OCI-LY7 (cell line): ENCODE data around the gene CCNL1. TPM values are rescaled to one million over a fixed set of nuclear protein-coding genes. Genes with fewer than 3 reads are reported as not detected.
A peak's percentile ranks its signal among the peaks of the same experiment; 100 is the strongest.

Experiments used
- BruUV-seq: library from RNA; stranded (reverse); fragments of 400-500 nt; replicated peaks from 2 replicates; lab custom pipeline; 2021; lab: Mats Ljungman, UMichigan
- CTCF ChIA-PET: fragments of 300-600 bp; sonication (Branson Sonifier 250); formaldehyde crosslinking; loops from one replicate; lab custom pipeline; 2022; ENCODE audit warnings: antibody characterized with exemption; ENCODE audit not compliant: unreplicated experiment; lab: Charles Lee
- POLR2A ChIA-PET: fragments of 300-600 bp; sonication (Branson Sonifier 250); formaldehyde crosslinking; loops from one replicate; lab custom pipeline; 2022; ENCODE audit warnings: antibody characterized with exemption; lab: Charles Lee
- DNase-seq: peaks from one replicate; pipeline ENCODE4 v3.0.0-alpha.2; 2015; ENCODE audit warnings: low spot score
- H2AFZ ChIP-seq: fragments of 200-600 bp; sonication (generic), shearing (Covaris generic); 2 replicates; pipeline ENCODE4 v1.6.1; 2014; ENCODE audit warnings: mild to moderate bottlenecking, antibody characterized with exemption, low read length, moderate library complexity
- H3K27ac ChIP-seq: fragments of 200-600 bp; sonication (generic); 2 replicates; pipeline ENCODE4 v1.5.1; 2014; ENCODE audit warnings: mixed run types, low read depth, mild to moderate bottlenecking, moderate library complexity, low read length, inconsistent platforms; ENCODE audit not compliant: poor library complexity, severe bottlenecking
- H3K36me3 ChIP-seq: fragments of 200-600 bp; sonication (generic); 2 replicates; pipeline ENCODE4 v1.6.1; 2014; ENCODE audit warnings: mild to moderate bottlenecking, antibody characterized with exemption, low read length, moderate library complexity, mixed read lengths; ENCODE audit not compliant: insufficient read depth
- H3K4me1 ChIP-seq: fragments of 200-600 bp; sonication (generic); 2 replicates; pipeline ENCODE4 v1.5.1; 2014; ENCODE audit warnings: mild to moderate bottlenecking, low read length; ENCODE audit not compliant: insufficient read depth, poor library complexity, severe bottlenecking
- H3K4me2 ChIP-seq: fragments of 200-600 bp; sonication (generic); 2 replicates; pipeline ENCODE4 v1.6.1; 2014; ENCODE audit warnings: mild to moderate bottlenecking, low read length
- H3K4me3 ChIP-seq: fragments of 200-600 bp; sonication (generic); 2 replicates; pipeline ENCODE4 v1.5.1; 2014; ENCODE audit warnings: mild to moderate bottlenecking, low read depth, low read length; ENCODE audit not compliant: poor library complexity, severe bottlenecking
- H3K79me2 ChIP-seq: fragments of 200-600 bp; sonication (generic); 2 replicates; pipeline ENCODE4 v1.6.1; 2016; ENCODE audit warnings: low read depth, mild to moderate bottlenecking, low read length, moderate library complexity, mixed read lengths; ENCODE audit not compliant: insufficient read depth
- H3K9me2 ChIP-seq: fragments of 200-600 bp; sonication (generic); 2 replicates; pipeline ENCODE4 v1.6.1; 2016; ENCODE audit warnings: mild to moderate bottlenecking, low read length, mixed read lengths; ENCODE audit not compliant: insufficient read depth
- H3K9me3 ChIP-seq: fragments of 200-600 bp; sonication (generic); 2 replicates; pipeline ENCODE4 v1.6.1; 2014; ENCODE audit warnings: mild to moderate bottlenecking, mixed run types, low read length, mixed read lengths
- H4K20me1 ChIP-seq: fragments of 200-600 bp; sonication (generic); 2 replicates; pipeline ENCODE4 v1.6.1; 2014; ENCODE audit warnings: mild to moderate bottlenecking, antibody characterized with exemption, low read length, moderate library complexity, mixed read lengths; ENCODE audit not compliant: insufficient read depth
- EZH2phosphoT487 ChIP-seq: fragments of 200-600 bp; sonication (generic); IDR thresholded peaks from 2 replicates; pipeline ENCODE4 v1.6.1; 2018; ENCODE audit warnings: low read depth, borderline replicate concordance, mild to moderate bottlenecking, mixed run types, antibody characterized with exemption, low read length, moderate library complexity, mixed read lengths
- intact Hi-C: fragments of 100-400 bp; cut with micrococcal nuclease; formaldehyde crosslinking; loops from one replicate; pipeline ENCODE4 v1.10.0; 2022; ENCODE audit not compliant: unreplicated experiment
- total RNA-seq, 2 experiments: library from RNA; depleted of rRNA in 1 of 2; stranded (reverse); fragments of >200 nt in 1 of 2; shearing (Covaris generic) in 1 of 2; gene quantifications; 2 replicates each; pipeline ENCODE4 v1.2.3, GENCODE V29; 2014 to 2022
- TF ChIP-seq, protein P1 (sequence below): fragments of 200-600 bp; sonication (generic); conservative IDR thresholded peaks from 2 replicates; pipeline ENCODE4 v1.5.1; 2014; ENCODE audit warnings: mild to moderate bottlenecking, antibody characterized with exemption, low read length, moderate library complexity, mixed read lengths

The CCNL1 gene
- total RNA-seq, 2 experiments from 2014 or later = 158 to 280 TPM

DNA sequence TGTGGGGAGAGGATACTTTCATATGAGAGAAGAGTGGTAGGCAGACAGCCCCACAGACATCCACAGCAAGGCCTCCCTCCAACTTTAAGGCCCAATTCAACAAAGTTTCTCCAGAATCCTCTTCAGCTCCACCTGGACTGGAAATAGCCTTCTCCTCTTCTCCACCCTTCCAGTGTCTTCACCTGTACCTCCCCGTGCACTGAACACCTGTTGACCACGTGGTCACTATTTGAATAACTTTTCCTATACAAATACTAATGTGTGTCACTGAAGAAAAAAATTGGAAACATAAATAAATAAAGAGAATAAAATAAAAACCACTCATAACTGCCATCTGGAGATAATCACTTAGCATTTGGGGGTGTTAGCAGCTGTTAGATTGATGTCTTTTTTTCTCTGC is 52.9 kb downstream of the CCNL1 start:
- no peak for DNase-seq
- Histone ChIP-seq H3K4me3 (no peak overlapping the region), H3K36me3 (no peaks in the 10 kb centered on the region), H3K4me1 (peaks cover 34% of the 10 kb centered on the region), H3K9me3 (no peaks in the 10 kb centered on the region), H3K9me2 (no peaks in the 10 kb centered on the region), H3K4me2 (no peak overlapping the region), H3K27ac (no peak overlapping the region), H4K20me1 (no peaks in the 10 kb centered on the region), H2AFZ (no peak overlapping the region), H3K79me2 (no peaks in the 10 kb centered on the region)
- ChIA-PET CTCF (interaction anchor here (1.3 kb wide), 1 partner anchor 24 kb away, joined by 5 read pairs; no protein-coding TSS in a partner anchor), POLR2A (interaction anchor here (0.9 to 8.5 kb wide), 5 partner anchors 7 to 20 kb away, joined by 3 to 171 read pairs (median 9); no protein-coding TSS in a partner anchor)
- BruUV-seq = no TSS peak
- TF ChIP-seq, protein P1, sequence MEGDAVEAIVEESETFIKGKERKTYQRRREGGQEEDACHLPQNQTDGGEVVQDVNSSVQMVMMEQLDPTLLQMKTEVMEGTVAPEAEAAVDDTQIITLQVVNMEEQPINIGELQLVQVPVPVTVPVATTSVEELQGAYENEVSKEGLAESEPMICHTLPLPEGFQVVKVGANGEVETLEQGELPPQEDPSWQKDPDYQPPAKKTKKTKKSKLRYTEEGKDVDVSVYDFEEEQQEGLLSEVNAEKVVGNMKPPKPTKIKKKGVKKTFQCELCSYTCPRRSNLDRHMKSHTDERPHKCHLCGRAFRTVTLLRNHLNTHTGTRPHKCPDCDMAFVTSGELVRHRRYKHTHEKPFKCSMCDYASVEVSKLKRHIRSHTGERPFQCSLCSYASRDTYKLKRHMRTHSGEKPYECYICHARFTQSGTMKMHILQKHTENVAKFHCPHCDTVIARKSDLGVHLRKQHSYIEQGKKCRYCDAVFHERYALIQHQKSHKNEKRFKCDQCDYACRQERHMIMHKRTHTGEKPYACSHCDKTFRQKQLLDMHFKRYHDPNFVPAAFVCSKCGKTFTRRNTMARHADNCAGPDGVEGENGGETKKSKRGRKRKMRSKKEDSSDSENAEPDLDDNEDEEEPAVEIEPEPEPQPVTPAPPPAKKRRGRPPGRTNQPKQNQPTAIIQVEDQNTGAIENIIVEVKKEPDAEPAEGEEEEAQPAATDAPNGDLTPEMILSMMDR = no peak
- no peak for TF ChIP-seq EZH2phosphoT487
- intact Hi-C loops = no loop called here

DNA sequence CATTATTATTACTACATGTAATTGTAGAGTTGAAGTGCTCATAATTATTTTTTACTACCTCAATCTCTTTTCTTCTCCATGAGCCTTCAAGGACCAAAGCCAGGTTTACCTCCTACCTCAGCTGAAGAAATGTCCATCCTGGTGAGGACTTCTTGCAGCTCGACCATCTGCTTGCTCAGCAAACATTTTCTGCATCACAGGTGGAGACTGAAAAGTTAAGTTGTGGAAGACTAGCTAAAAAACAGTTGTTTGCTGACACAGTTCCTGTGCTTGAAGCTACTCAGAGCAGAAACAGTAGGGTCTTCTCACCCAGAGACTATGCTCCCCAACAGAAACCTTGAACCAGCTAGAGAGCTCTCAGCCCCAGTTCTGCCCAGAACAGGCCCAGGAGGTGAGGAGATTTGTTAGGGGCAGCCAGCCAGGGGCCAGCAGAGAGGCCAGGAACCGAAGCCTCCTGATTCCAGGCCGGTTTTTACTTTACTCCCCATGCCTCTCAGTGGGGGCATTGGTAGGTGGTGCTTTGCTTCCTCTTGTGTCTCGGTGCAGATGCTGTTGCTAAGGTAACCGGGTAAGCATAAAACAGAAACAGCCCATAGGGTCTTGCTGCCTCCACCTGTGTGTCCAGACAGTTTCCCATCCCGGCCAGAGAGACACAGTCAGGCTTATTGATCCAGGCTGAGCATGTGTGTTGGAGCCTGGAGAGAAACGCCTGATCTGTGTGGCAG is 54.9 kb downstream of the CCNL1 start:
- H3K4me1 ChIP-seq = peaks cover 34% of the 10 kb centered on the region
- no peaks in the 10 kb centered on the region for H3K79me2 ChIP-seq
- H3K9me3 ChIP-seq = no peaks in the 10 kb centered on the region
- POLR2A ChIA-PET = interaction anchor here (0.6 to 8.5 kb wide), 10 partner anchors 12 to 1005 kb away, joined by 3 to 171 read pairs (median 4); partner anchors contain the start of gene RSRC1
- no peaks in the 10 kb centered on the region for H4K20me1 ChIP-seq
- H3K4me2 ChIP-seq = peak overlapping the region; percentile 78
- CTCF ChIA-PET = interaction anchor here (1.2 to 1.4 kb wide), 2 partner anchors 9 to 12 kb away, joined by 4 read pairs; no protein-coding TSS in a partner anchor
- BruUV-seq = no TSS peak
- no peaks in the 10 kb centered on the region for H3K36me3 ChIP-seq
- H3K9me2 ChIP-seq = no peaks in the 10 kb centered on the region
- intact Hi-C loops = no loop called here
- TF ChIP-seq, protein P1 = no peak
- TF ChIP-seq EZH2phosphoT487 = no peak
- peak overlapping the region; percentile 43 for H3K4me3 ChIP-seq
- H2AFZ ChIP-seq = peak overlapping the region; percentile 83
- DNase-seq = peak; percentile 87
- H3K27ac ChIP-seq = peak overlapping the region; percentile 69

DNA sequence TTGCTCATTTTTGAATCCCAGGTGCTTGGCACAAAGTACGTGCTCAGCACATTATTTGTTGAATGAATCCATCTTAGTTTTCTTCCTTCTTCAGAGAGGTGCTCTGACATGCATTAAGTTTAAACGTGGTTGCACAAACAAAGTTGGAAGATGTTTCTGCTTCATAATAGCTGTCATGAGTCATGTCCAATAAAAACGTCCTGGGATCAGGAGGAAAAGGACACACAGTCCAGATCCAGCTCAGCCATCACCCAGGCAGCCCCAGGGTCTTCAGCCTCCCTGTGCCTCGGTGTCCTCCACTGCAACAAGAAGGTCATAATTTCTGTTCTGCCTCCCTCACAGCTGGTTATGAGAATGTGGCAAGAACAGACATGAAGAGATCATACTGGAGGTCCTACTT is 55.4 kb downstream of the CCNL1 start:
- BruUV-seq = no TSS peak
- Histone ChIP-seq H4K20me1 (no peaks in the 10 kb centered on the region), H3K79me2 (no peaks in the 10 kb centered on the region), H3K9me2 (no peaks in the 10 kb centered on the region), H3K9me3 (no peaks in the 10 kb centered on the region), H3K27ac (peak overlapping the region; percentile 69), H3K4me3 (peak overlapping the region; percentile 43), H3K36me3 (no peaks in the 10 kb centered on the region), H3K4me1 (peaks cover 34% of the 10 kb centered on the region), H2AFZ (peak overlapping the region; percentile 83; the same call in 1 of the 2 replicates), H3K4me2 (peak overlapping the region; percentile 78)
- ChIA-PET POLR2A (interaction anchor here (0.6 to 8.5 kb wide), 9 partner anchors 9 to 1005 kb away, joined by 3 to 171 read pairs (median 3); partner anchors contain the start of gene RSRC1), CTCF (interaction anchor here (1.2 kb wide), 1 partner anchor 10 kb away, joined by 4 read pairs; no protein-coding TSS in a partner anchor)
- no peak for DNase-seq
- TF ChIP-seq, protein P1 = no peak
- no peak for TF ChIP-seq EZH2phosphoT487
- intact Hi-C loops = no loop called here
